Left cardiac atrium (tissue), 4 donors: Measurements from ENCODE around the gene PRSS56. TPM values are rescaled to one million over a fixed set of nuclear protein-coding genes. Genes with fewer than 3 reads are reported as not detected.
"Not testable (repeated sequence)": the region's sequence is repeated elsewhere in the genome, so short reads cannot be mapped to it uniquely, and the experiment has no call there.

Experiments used
- ATAC-seq, 2 donors: fragments of 200-7000 bp; cut with Tn5 transposase; one replicate each; pipeline ENCODE4 v1.9.1; 2020; ENCODE audit warnings: mild to moderate bottlenecking in 2 of 2, moderate library complexity in 2 of 2
- DNase-seq: peaks from one replicate; pipeline ENCODE4 v3.0.0-alpha.2; 2020
- intact Hi-C, 2 donors: fragments of 100-400 bp; cut with DNase I; formaldehyde crosslinking; loops; one replicate each; pipeline versions ENCODE4 v1.14.1 to v1.15.1; 2022 to 2023
- total RNA-seq, 2 donors: library from RNA; stranded (reverse); fragmentation: NEBNext Ultra II Directional; extraction: Animal tissue kit (Norgen Biotek cat#: 25700); gene quantifications; one replicate each; pipeline ENCODE4 v1.2.1, GENCODE V29; 2021
- donor health status: DM: no; HTN: yes; CAD: no.
- donor health status: DM: no; HTN: yes; CAD: no; lungs with severe emphysema.
- donor health status: DM: yes; HTN: yes; CAD: no.
- donor health status: Dilated cardiomyopathy.

The PRSS56 gene
- total RNA-seq, 2 donors from 2014 or later, result 0.16 TPM; not detected in 1

- intact Hi-C loops, result loop anchor here (5.0 to 10.0 kb wide), 4 partner anchors 70 to 620 kb away; no protein-coding TSS in a partner anchor
- DNase-seq (peak; percentile 63), ATAC-seq (peak; percentile 45 to 57)
Measured at GRCh38 chr2:232521959-232522622, 1.9 kb downstream of the PRSS56 start.

- no peak for DNase-seq
- intact Hi-C loops, result loop anchor here (5.0 to 10.0 kb wide), 4 partner anchors 71 to 621 kb away; no protein-coding TSS in a partner anchor
- ATAC-seq, result no peak
Measured at GRCh38 chr2:232522623-232523401, 2.6 kb downstream of the PRSS56 start.

GRCh38 chr2:232523402-232523681 lies 3.2 kb downstream of the PRSS56 start:
- intact Hi-C loops, result loop anchor here (5.0 to 10.0 kb wide), 4 partner anchors 71 to 621 kb away; no protein-coding TSS in a partner anchor
- DNase-seq, result no peak
- no peak for ATAC-seq

GRCh38 chr2:232523682-232524597 lies 3.8 kb downstream of the PRSS56 start:
- DNase-seq (no peak), ATAC-seq (peak; percentile 19 to 38)
- intact Hi-C loops, result loop anchor here (5.0 to 10.0 kb wide), 4 partner anchors 72 to 622 kb away; no protein-coding TSS in a partner anchor

GRCh38 chr2:232524771-232525170 lies 4.6 kb downstream of the PRSS56 start:
- no peak for ATAC-seq
- intact Hi-C loops, result loop anchor here (5.0 to 10.0 kb wide), 4 partner anchors 72 to 622 kb away; no protein-coding TSS in a partner anchor
- no peak for DNase-seq

- DNase-seq (no peak), ATAC-seq (no peak)
- intact Hi-C loops, result loop anchor here in 1 of 2 donors (10.0 kb wide), 1 partner anchor 620 kb away; no protein-coding TSS in a partner anchor
Measured at GRCh38 chr2:232525199-232525598, 5.0 kb downstream of the PRSS56 start.

- no peak for DNase-seq
- intact Hi-C loops, result loop anchor here in 1 of 2 donors (10.0 kb wide), 1 partner anchor 621 kb away; no protein-coding TSS in a partner anchor
- ATAC-seq, result peak; percentile 27 to 71
Measured at GRCh38 chr2:232525791-232526371, 5.7 kb downstream of the PRSS56 start, which contains the start of gene CHRND. CHRND (plus strand) TSS chr2:232526160; CDS start chr2:232526216, 56 bp downstream.

GRCh38 chr2:232526372-232526941 lies 6.3 kb downstream of the PRSS56 start:
- intact Hi-C loops, result loop anchor here in 1 of 2 donors (10.0 kb wide), 1 partner anchor 622 kb away; no protein-coding TSS in a partner anchor
- DNase-seq, result no peak
- no peak for ATAC-seq

- intact Hi-C loops, result loop anchor here in 1 of 2 donors (10.0 kb wide), 1 partner anchor 623 kb away; no protein-coding TSS in a partner anchor
- ATAC-seq (no peak), DNase-seq (no peak)
Measured at GRCh38 chr2:232527905-232528470, 7.8 kb downstream of the PRSS56 start.

GRCh38 chr2:232528746-232529460 lies 8.7 kb downstream of the PRSS56 start:
- intact Hi-C loops, result loop anchor here in 1 of 2 donors (10.0 kb wide), 1 partner anchor 624 kb away; no protein-coding TSS in a partner anchor
- peak; percentile 18 for DNase-seq

GRCh38 chr2:232529806-232530547 lies 9.8 kb downstream of the PRSS56 start:
- DNase-seq (no peak), ATAC-seq (no peak)
- intact Hi-C loops, result loop anchor here in 1 of 2 donors (10.0 kb wide), 1 partner anchor 625 kb away; no protein-coding TSS in a partner anchor

More at GRCh38 chr2:232528746-232529460, 8.7 kb downstream of the PRSS56 start:
- ATAC-seq, result no peak

- no peak for ATAC-seq
- intact Hi-C loops, result no loop called here
- DNase-seq, result no peak
Measured at GRCh38 chr2:232530626-232531260, 10.6 kb downstream of the PRSS56 start.

GRCh38 chr2:232532419-232532818 lies 12.2 kb downstream of the PRSS56 start:
- intact Hi-C loops, result no loop called here
- DNase-seq (no peak), ATAC-seq (peak; percentile 32 to 73)

- DNase-seq, intact Hi-C loops: not testable (repeated sequence)
- peak in 1 of 2 donors; percentile 3 for ATAC-seq
Measured at GRCh38 chr2:232532821-232533220, 12.6 kb downstream of the PRSS56 start.

- DNase-seq (no peak), ATAC-seq (no peak)
- intact Hi-C loops, result no loop called here
Measured at GRCh38 chr2:232533944-232534710, 13.9 kb downstream of the PRSS56 start.
